Muscle layer of duodenum (tissue), 2 donors: ENCODE data around the gene DES.

Experiments
- H3K27ac ChIP-seq: one replicate; pipeline ENCODE4 v1.7.0; 2013; ENCODE audit warnings: mild to moderate bottlenecking, low read length
- H3K27me3 ChIP-seq: one replicate; pipeline ENCODE4 v1.7.0; 2013; ENCODE audit warnings: low read depth, mild to moderate bottlenecking, control low read depth, low read length
- H3K36me3 ChIP-seq, 2 donors: one replicate each; pipeline ENCODE4 v1.7.0; 2013; ENCODE audit warnings: low read length in 2 of 2, control low read depth in 1 of 2, mild to moderate bottlenecking in 1 of 2; ENCODE audit not compliant: insufficient read depth in 2 of 2, control insufficient read depth in 1 of 2
- H3K4me1 ChIP-seq, 2 donors: one replicate each; pipeline ENCODE4 v1.7.0; 2013; ENCODE audit warnings: low read length in 2 of 2, mild to moderate bottlenecking in 2 of 2, control low read depth in 1 of 2, moderate library complexity in 1 of 2; ENCODE audit not compliant: insufficient read depth in 2 of 2, control insufficient read depth in 1 of 2
- H3K4me3 ChIP-seq, 2 donors: one replicate each; pipeline ENCODE4 v1.7.0; 2013; ENCODE audit warnings: low read length in 2 of 2, low read depth in 1 of 2, mild to moderate bottlenecking in 1 of 2
- H3K9me3 ChIP-seq, 2 donors: one replicate each; pipeline ENCODE4 v1.7.0; 2013; ENCODE audit warnings: low read length in 2 of 2, control low read depth in 1 of 2, mild to moderate bottlenecking in 1 of 2; ENCODE audit not compliant: control insufficient read depth in 1 of 2
- donor health status: healthy.

Gene DES

DNA sequence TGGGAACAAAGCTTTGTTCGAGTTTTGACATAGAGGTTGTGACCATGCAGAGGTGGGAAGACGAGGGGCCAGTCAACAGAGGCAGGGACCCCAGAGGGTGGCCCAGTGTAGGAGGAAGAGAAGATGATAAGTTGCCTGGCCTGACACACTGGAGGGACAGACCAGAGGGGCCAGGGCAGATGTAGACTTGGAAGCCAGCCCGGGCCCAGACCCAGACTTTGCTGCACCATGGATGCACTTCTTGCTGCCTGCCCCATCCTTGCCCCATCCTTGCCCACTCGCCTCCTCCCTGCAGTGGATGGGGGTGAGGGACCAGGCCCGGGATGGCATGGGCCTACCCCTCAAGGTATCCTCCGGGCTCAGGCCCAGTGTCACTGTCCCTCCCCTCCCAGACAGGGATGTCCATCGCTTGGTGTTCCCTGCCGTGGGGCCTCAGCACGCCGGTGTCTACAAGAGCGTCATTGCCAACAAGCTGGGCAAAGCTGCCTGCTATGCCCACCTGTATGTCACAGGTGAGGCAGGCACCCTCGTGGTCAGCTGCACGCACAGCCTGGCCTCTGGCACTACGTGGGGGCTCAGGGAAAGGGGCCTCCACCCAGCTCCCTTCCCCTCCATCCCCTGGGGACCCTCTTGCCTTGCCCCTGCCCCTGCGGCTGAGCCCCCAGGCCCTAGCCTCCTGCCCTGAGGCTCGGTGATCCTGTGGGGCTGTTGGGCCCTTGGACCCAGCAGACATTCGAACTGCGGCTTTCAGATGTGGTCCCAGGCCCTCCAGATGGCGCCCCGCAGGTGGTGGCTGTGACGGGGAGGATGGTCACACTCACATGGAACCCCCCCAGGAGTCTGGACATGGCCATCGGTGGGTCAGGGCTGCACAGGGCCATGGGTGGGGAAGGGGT, 53.5 kb downstream of the DES start:
- no peaks in the 10 kb centered on the region for H3K27me3 ChIP-seq
- H3K4me3 ChIP-seq = no peak overlapping the region
- H3K4me1 ChIP-seq = peaks cover 0 to 40% of the 10 kb centered on the region in 2 donors
- no peaks in the 10 kb centered on the region for H3K9me3 ChIP-seq
- no peak overlapping the region for H3K27ac ChIP-seq
- peaks cover 0 to 19% of the 10 kb centered on the region in 2 donors for H3K36me3 ChIP-seq

DNA sequence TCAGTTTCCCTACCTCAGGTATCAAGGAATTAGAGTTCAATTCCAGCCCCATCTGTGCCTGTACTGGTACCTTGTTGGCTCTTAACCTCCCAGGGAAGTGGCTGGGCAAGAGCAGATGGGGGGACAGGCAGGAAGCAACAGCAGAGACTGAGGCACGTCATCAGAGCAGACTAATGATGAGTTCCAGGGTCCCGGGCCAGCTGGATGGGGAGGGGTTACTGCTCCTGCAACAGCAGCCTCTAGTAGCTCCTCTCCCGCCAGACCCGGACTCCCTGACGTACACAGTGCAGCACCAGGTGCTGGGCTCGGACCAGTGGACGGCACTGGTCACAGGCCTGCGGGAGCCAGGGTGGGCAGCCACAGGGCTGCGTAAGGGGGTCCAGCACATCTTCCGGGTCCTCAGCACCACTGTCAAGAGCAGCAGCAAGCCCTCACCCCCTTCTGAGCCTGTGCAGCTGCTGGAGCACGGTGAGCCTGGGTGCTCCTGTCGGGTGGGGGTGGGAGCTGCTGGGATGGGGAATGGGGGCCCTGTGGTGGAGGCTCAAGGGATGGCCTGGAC, 54.5 kb downstream of the DES start:
- H3K9me3 ChIP-seq = no peaks in the 10 kb centered on the region
- H3K36me3 ChIP-seq = peaks cover 0 to 19% of the 10 kb centered on the region in 2 donors
- peaks cover 0 to 37% of the 10 kb centered on the region in 2 donors for H3K4me1 ChIP-seq
- H3K4me3 ChIP-seq = no peak overlapping the region
- no peaks in the 10 kb centered on the region for H3K27me3 ChIP-seq
- no peak overlapping the region for H3K27ac ChIP-seq

DNA sequence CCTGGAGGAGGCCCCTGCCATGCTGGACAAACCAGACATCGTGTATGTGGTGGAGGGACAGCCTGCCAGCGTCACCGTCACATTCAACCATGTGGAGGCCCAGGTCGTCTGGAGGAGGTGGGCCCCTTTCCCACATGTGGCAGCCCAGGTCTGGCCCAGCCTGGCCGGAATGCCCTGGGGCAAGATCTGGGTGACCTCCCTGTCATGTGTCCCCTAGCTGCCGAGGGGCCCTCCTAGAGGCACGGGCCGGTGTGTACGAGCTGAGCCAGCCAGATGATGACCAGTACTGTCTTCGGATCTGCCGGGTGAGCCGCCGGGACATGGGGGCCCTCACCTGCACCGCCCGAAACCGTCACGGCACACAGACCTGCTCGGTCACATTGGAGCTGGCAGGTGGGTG, 55.3 kb downstream of the DES start:
- Histone ChIP-seq H3K36me3 (peaks cover 0 to 19% of the 10 kb centered on the region in 2 donors), H3K27ac (no peak overlapping the region), H3K4me3 (no peak overlapping the region), H3K9me3 (no peaks in the 10 kb centered on the region), H3K27me3 (no peaks in the 10 kb centered on the region), H3K4me1 (peaks cover 0 to 31% of the 10 kb centered on the region in 2 donors)

DNA sequence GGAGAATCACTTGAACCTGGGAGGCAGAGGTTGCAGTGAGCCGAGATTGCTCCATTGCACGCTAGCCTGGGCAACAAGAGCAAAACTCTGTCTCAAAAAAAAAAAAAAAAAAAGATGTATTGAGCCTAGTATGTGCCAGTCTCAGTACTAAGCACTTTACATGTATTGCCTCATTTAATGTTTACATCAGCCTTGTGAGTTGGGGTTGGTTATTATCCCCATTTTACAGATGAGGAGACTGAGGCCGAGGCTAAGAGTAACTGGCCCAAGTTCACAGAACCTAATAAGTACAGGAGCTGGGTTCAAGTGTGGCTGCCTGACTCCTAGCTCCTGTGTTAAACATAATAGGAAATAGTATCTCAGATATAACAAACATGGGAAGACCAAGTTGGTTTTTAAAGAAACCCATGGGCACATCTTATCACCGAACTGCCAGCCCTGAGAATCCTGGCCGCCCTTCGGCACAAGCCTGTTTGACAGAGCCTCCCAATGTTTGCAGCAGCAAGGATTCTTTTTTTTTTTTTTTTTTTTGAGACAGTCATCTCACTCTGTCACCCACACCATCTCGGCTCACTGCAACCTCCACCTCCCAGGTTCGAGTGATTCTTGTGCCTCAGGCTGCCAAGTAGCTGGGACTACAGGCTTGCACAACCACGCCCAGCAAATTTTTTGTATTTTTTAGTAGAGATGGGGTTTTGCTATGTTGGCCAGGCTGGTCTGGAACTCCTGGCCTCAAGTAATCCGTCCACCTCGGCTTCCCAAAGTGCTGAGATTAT, 56.3 kb downstream of the DES start:
- Histone ChIP-seq H3K4me3 (no peak overlapping the region), H3K27me3 (no peaks in the 10 kb centered on the region), H3K4me1 (peaks cover 0 to 23% of the 10 kb centered on the region in 2 donors), H3K27ac (no peak overlapping the region), H3K36me3 (peaks cover 0 to 19% of the 10 kb centered on the region in 2 donors), H3K9me3 (no peaks in the 10 kb centered on the region)

DNA sequence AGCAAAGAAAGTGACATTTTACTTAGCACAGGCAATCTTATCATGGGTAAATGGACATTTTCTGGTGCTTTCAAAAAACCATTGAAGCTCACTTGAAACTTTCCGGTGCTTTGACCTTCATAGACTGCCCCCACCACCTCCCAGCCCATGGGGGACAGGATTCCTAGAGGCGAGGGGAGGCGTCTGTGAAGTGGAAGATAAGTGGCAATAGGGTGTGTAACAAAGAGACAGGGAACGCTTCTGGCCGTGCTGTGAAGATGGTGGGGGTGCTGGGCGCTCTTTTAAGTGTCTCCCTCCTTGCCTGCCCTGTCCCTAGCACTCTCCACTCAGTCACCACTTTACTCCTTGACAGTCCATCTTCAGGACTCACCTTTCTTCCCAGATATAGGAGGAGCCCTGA, 57.1 kb downstream of the DES start:
- no peak overlapping the region for H3K27ac ChIP-seq
- no peaks in the 10 kb centered on the region for H3K9me3 ChIP-seq
- H3K4me3 ChIP-seq = no peak overlapping the region
- H3K36me3 ChIP-seq = peaks cover 0 to 25% of the 10 kb centered on the region in 2 donors
- H3K27me3 ChIP-seq = no peaks in the 10 kb centered on the region
- peaks cover 0 to 14% of the 10 kb centered on the region in 2 donors for H3K4me1 ChIP-seq

DNA sequence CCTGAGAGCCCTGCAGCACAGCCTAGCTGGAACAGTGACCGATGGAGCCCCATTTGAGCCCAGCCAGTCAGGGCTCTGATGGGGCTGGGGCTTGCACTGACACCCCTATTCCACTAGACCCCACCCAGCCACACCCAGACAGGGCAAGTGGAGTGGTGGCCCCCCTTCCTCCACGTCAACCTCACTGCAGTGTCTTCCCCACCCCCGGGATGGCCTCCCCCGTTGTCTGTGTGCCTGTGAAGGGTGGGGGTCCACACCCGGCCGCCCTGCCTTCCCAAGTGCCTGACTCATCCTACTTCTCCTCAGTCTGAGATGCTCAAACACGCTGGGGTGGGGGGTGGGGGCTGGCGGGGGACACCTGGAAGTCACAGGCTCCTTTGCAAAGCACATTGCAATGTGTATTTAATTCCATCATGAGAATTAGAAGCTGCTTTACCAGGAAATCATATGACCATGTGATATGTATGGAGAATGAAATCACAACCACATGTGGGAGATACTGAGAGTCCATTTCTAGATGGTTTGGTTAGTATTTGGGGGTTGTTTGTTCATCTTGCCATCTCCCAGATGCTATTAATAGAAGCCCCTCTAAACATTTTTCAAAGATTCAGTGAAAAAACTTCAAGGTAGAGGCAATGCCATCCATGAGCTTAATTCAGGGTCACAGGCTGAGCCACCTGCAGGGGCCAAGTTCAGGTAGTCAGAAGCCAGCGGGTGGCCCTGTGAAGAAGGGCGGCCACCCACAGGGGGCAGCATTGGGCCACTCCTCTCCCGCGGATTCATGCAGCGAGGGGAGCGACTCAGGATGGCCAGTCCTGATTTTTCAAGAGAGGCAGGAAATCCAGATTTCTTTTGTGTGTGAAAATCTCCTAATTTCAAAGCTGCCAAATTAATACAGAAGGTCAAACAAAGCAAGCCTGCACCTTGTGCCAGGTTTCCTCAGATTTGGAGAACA, 57.8 kb downstream of the DES start:
- Histone ChIP-seq H3K4me1 (peaks cover 0 to 13% of the 10 kb centered on the region in 2 donors), H3K36me3 (peaks cover 0 to 29% of the 10 kb centered on the region in 2 donors), H3K4me3 (no peak overlapping the region), H3K27ac (no peak overlapping the region), H3K27me3 (no peaks in the 10 kb centered on the region), H3K9me3 (no peaks in the 10 kb centered on the region)
